Sigmoid colon (tissue), 4 donors: ENCODE results near the gene GCSAM.

Experiments
- CTCF ChIP-seq, 4 experiments: fragments of 450-650 bp in 3 of 4; fragments of 200-600 bp in 1 of 4; IDR thresholded peaks; one replicate each; pipeline ENCODE4 v1.5.1; 2016 to 2019; ENCODE audit warnings: antibody characterized with exemption in 4 of 4, mild to moderate bottlenecking in 3 of 4, moderate library complexity in 2 of 4
- POLR2AphosphoS5 ChIP-seq, 4 donors: sonication (generic); formaldehyde crosslinking; IDR thresholded peaks; one replicate each; pipeline ENCODE4 v1.6.1; 2017; ENCODE audit warnings: antibody characterized with exemption in 4 of 4

GRCh38 chr3:112092496-112093179, 40.4 kb downstream of the GCSAM start:
- TF ChIP-seq CTCF (IDR thresholded peaks at IDR 0.05) (no peak), POLR2AphosphoS5 (IDR thresholded peaks at IDR 0.05) (no peak)
